Suprapubic skin (tissue), 4 donors: ENCODE results near the gene JUND.

ENCODE experiments used
- POLR2A ChIP-seq, 2 donors: fragments of 450-650 bp; IDR thresholded peaks; one replicate each; pipeline ENCODE4 v1.6.1; 2017; ENCODE audit warnings: antibody characterized with exemption in 2 of 2, mild to moderate bottlenecking in 2 of 2, moderate library complexity in 2 of 2
- POLR2AphosphoS5 ChIP-seq, 3 donors: sonication (generic); formaldehyde crosslinking; IDR thresholded peaks; one replicate each; pipeline ENCODE4 v1.6.1; 2017; ENCODE audit warnings: antibody characterized with exemption in 3 of 3
- TF ChIP-seq, protein P1 (sequence below), 2 donors: fragments of 200-600 bp in 1 of 2; fragments of 450-650 bp in 1 of 2; sonication (generic) in 1 of 2; IDR thresholded peaks; one replicate each; pipeline ENCODE4 v1.5.1; 2016 to 2019; ENCODE audit warnings: antibody characterized with exemption in 2 of 2, mild to moderate bottlenecking in 1 of 2, moderate library complexity in 1 of 2

DNA sequence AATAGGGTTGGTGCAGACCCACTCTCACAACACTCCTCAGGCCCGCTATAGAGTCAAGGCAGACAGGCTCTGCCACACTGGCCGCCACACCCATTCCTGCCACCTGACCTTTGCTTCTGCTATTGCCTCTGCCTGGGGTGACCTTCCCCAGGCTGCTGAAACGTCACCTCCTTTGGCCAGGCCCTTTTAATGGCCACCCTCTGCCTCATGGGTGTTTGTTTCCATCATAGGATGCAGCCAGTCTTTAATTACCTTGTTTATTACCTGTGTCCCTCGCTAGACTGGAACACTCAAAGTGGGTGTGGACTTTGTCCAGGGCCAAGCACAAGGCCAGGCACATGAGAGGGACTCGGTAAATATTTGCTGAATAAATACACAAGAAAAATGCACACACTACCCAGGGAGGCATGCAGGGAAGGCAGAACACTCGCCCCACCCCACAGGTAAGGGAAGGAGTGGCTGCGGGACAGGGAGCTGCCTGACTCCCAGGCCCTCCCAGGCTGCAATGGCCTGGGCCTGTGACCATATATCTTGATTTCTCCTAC, 38.2 kb upstream of the JUND start:
- TF ChIP-seq, protein P1, sequence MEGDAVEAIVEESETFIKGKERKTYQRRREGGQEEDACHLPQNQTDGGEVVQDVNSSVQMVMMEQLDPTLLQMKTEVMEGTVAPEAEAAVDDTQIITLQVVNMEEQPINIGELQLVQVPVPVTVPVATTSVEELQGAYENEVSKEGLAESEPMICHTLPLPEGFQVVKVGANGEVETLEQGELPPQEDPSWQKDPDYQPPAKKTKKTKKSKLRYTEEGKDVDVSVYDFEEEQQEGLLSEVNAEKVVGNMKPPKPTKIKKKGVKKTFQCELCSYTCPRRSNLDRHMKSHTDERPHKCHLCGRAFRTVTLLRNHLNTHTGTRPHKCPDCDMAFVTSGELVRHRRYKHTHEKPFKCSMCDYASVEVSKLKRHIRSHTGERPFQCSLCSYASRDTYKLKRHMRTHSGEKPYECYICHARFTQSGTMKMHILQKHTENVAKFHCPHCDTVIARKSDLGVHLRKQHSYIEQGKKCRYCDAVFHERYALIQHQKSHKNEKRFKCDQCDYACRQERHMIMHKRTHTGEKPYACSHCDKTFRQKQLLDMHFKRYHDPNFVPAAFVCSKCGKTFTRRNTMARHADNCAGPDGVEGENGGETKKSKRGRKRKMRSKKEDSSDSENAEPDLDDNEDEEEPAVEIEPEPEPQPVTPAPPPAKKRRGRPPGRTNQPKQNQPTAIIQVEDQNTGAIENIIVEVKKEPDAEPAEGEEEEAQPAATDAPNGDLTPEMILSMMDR (IDR thresholded peaks at IDR 0.05): no peak
- TF ChIP-seq POLR2A (IDR thresholded peaks at IDR 0.05): no peak
- TF ChIP-seq POLR2AphosphoS5 (IDR thresholded peaks at IDR 0.05): no peak
